22Rv1 (cell line): ENCODE data around the gene ESRRA.
A peak's percentile ranks its signal among the peaks of the same experiment; 100 is the strongest.

ENCODE experiments used
- H3K27ac ChIP-seq: fragments of 450-650 bp; 2 replicates; pipeline ENCODE4 v1.5.1; 2017
- ZFX ChIP-seq: fragments of 450-650 bp; IDR thresholded peaks from 2 replicates; pipeline ENCODE4 v1.6.1; 2017; ENCODE audit warnings: antibody characterized with exemption, borderline replicate concordance
- TF ChIP-seq, protein P1 (sequence below): fragments of 450-650 bp; IDR thresholded peaks from 2 replicates; pipeline ENCODE4 v1.5.1; 2017; ENCODE audit warnings: mild to moderate bottlenecking

The ESRRA gene

DNA sequence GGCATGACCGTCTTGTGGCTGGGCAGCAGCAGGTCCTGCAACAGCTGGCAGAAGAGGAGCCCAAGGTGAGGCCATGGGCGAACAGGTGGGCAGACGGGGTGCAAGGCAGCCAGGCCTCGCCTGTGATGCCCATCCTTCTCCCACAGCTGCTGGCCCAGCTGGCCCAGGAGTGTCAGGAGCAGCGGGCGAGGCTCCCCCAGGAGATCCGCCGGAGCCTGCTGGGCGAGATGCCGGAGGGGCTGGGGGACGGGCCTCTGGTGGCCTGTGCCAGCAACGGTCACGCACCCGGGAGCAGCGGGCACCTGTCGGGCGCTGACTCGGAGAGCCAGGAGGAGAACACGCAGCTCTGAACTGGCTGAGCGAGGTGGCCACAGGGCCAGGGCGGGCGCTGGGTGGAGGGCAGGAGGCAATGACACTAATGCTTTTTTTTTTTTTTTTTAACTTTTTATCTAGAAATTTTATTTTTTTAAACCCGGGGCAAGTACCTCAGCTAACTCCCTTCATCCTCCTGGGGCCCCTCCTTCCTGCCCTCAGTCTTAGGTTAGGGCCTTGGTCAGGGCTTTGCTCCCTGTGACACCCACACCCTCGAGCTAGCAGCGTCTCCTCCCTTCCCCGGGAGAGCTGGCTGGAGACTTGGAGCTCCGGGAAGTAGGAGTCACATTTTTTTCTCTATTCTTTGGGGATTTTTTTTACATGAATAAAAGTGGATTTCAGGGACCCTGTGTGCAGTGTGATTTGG lies 37.9 kb upstream of the ESRRA start:
- H3K27ac ChIP-seq, result peak overlapping the region; percentile 99

DNA sequence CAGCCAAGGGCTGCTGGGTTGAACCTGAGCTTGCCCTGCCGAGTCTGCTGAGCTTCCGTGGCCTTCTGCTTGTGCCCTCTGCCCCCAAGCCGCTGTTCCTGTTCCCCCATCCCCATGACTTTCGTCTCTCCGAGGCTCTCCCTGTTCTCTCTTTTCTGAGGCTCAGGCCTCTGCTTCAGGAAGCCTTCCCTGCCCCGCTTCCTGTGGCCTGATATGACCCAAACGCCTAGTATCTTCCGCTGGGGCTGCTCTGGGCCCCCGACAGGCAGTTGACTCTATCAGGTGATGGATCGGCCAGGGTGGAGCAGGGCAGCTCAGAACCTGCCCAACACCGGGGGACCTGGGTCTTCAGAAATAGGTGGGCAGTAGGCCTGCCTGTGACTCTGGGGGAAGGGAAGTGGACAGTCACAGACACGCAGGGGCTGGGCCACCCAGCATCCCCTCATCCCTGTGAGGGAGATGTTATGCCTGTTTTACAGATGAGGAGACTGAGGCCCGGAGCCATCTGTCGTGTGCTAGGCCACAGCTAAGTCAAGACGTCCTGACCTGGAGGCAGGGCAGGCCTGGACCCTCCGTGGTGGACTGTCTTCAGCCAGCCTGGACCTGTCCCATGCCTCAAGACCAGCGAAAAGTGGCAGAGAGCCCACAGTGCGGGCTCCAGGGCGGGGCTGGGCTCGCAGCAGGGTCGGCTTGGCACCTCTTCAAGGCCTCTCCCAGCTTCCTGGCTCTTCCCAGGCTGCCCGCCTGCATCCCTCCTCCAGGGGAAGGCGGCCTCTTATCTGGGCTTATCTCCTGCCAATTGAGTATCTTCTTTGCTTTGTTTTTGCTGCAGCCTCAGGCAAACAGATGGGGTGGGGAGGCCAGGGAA lies 37.1 kb upstream of the ESRRA start:
- peak overlapping the region; percentile 99 for H3K27ac ChIP-seq
- no peak for TF ChIP-seq ZFX
- TF ChIP-seq, protein P1, sequence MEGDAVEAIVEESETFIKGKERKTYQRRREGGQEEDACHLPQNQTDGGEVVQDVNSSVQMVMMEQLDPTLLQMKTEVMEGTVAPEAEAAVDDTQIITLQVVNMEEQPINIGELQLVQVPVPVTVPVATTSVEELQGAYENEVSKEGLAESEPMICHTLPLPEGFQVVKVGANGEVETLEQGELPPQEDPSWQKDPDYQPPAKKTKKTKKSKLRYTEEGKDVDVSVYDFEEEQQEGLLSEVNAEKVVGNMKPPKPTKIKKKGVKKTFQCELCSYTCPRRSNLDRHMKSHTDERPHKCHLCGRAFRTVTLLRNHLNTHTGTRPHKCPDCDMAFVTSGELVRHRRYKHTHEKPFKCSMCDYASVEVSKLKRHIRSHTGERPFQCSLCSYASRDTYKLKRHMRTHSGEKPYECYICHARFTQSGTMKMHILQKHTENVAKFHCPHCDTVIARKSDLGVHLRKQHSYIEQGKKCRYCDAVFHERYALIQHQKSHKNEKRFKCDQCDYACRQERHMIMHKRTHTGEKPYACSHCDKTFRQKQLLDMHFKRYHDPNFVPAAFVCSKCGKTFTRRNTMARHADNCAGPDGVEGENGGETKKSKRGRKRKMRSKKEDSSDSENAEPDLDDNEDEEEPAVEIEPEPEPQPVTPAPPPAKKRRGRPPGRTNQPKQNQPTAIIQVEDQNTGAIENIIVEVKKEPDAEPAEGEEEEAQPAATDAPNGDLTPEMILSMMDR, result no peak

More for the DNA sequence above, 37.9 kb upstream of the ESRRA start:
- TF ChIP-seq ZFX, result no peak

DNA sequence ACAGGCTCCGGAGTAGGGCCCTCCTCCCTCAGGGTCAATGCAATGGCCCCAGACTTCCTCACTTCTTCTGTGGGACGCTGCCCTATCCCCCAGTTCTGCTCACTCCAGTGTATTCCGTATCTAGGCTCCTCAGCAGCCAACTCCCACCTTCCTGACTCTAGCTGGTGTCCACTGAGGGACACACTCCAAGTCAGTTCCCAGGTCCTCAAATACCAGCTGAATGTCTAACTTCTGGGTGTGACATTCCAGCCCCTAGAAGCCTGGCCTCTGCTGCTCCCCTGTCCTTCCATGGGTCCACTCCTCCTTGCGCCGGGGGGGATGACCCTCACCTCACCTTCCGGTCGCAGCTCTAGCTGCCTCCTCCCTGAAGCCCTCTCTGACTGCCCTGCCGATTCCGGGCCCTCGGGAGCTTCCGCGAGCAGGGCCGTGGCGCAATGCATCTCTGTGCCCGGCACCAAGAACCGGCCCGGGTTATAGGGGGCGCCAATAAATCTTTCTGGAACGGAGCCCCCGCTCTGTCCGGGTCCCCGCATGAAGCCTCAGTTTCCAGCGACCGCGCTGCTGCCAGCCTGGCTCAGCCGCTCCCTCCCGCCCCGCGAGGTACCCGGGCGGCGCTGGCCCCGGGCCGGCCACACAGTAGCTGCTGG lies 36.3 kb upstream of the ESRRA start:
- TF ChIP-seq, protein P1, result peak; percentile 17; the same call in 1 of the 2 replicates
- TF ChIP-seq ZFX, result no peak
- peak overlapping the region; percentile 99 for H3K27ac ChIP-seq

DNA sequence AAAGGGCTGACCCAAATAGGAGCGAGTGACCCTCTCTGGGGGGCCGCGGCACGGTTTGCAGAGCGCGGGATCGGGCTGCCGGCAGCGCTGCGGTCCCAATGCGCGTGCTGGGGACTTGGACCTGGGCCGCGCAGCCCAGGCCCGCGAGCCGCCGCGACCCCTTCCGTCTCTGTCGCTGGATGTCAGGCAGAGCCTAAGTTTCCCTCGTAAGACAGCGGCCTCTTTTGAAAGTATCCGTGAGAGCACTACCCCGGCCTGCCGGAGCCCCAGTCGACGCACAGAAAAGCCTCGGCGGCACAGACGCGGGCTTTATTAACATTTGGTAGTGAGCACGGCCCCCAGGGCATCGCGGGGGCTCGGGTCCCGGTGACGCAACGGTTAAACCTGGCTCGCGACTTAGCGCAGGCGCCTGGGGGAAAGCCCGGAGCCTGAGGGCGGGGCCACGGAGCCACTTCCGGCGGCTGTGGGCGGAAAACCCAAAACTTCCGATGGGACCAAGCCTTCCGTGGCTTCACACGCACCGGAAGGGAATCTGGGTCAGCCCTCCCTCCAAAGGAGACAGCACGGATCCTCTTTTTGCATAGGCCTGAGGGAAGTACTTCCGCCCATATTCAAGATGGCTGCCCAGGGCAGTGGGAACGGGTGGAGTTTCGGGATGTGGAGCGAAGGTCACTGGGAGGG lies 35.6 kb upstream of the ESRRA start:
- TF ChIP-seq, protein P1, result no peak
- TF ChIP-seq ZFX, result no peak
- H3K27ac ChIP-seq, result peak overlapping the region; percentile 99

DNA sequence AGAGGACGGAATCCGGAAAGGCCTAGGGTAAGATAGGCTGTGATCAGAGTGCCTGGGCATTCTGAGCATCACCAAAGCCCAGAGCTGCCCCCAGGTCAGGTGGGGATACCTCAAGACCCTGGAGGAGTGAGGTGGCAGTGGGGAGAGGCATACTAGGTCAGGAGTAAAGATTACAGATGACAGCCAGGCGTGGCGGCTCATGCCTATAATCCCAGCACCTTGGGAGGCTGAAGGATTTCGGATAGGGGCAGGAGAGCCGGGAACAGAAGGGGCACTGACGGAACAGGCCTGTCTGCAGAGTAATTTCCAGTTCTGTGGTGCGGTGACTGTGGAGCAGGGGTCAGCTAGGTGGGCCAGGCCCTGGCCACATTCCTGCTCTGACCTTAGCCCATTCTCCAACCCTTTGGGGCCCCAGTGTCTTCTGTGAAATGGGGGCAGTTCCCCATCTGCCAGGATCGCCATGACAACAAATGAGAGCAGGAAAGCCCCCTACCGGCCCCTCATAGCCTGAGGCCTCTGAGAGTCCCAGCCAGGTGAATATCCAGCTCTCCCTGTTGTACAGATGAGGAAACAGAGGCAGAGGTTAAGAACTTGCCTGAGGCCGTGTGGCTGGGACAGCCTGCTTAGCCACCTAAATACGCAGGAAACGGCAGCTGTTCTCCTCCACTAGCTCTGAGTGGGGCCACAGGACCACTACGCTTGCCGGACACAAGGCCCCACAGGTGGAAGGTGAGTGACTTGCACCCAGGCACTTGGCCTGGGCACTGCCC lies 30.1 kb upstream of the ESRRA start:
- TF ChIP-seq, protein P1, result no peak
- H3K27ac ChIP-seq, result no peak overlapping the region

DNA sequence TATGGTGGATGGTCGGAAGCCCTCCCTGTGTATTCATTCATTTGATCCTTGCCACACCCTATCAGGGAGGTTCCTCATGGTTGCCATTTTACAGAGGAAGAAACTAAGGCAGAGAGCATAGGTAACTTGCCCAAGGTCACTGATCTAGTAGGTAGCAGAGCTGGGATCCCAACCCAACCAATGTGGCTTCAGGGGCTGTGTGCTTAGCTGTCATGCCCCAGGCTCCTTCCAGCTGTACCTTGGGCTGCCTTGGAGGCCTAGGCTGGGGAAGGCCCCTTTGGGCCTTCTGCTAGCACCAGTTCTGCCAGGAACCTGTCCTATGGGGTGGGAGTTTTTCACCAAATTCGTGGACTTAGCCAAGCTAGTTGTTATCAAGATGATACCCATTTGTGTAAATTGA lies 29.5 kb upstream of the ESRRA start:
- H3K27ac ChIP-seq, result no peak overlapping the region
- TF ChIP-seq, protein P1, result no peak
- no peak for TF ChIP-seq ZFX
